Effector memory CD8-positive, alpha-beta T cell (primary cell): ENCODE results near the gene RBMS3.

Source experiments
- ATAC-seq: fragments of 150-1000 bp; cut with Tn5 transposase; replicated peaks from 2 replicates; pipeline ENCODE4 v1.10.0; 2021; ENCODE audit warnings: mild to moderate bottlenecking, moderate library complexity
- DNase-seq, 3 experiments: peaks; one replicate each; pipeline ENCODE4 v3.0.0; 2021
- H3K27ac Mint-ChIP-seq, 2 donors: one replicate each; pipeline ENCODE4 v1.8.0; 2022; ENCODE audit warnings: mild to moderate bottlenecking in 2 of 2, mixed read lengths in 2 of 2, moderate library complexity in 2 of 2
- H3K27me3 Mint-ChIP-seq, 2 donors: one replicate each; pipeline ENCODE4 v1.8.0; 2022; ENCODE audit warnings: mixed read lengths in 2 of 2
- H3K36me3 Mint-ChIP-seq: one replicate; pipeline ENCODE4 v1.8.0; 2022; ENCODE audit warnings: mild to moderate bottlenecking, moderate library complexity, mixed read lengths; ENCODE audit not compliant: insufficient read depth
- H3K4me1 Mint-ChIP-seq, 2 donors: one replicate each; pipeline ENCODE4 v1.8.0; 2022; ENCODE audit warnings: low read depth in 2 of 2, mixed read lengths in 2 of 2
- H3K4me3 Mint-ChIP-seq, 2 donors: one replicate each; pipeline ENCODE4 v1.8.0; 2022; ENCODE audit warnings: mild to moderate bottlenecking in 2 of 2, mixed read lengths in 2 of 2, moderate library complexity in 2 of 2
- H3K9me3 Mint-ChIP-seq, 2 donors: one replicate each; pipeline ENCODE4 v1.8.0; 2022; ENCODE audit warnings: mixed read lengths in 2 of 2

RBMS3 gene

DNA sequence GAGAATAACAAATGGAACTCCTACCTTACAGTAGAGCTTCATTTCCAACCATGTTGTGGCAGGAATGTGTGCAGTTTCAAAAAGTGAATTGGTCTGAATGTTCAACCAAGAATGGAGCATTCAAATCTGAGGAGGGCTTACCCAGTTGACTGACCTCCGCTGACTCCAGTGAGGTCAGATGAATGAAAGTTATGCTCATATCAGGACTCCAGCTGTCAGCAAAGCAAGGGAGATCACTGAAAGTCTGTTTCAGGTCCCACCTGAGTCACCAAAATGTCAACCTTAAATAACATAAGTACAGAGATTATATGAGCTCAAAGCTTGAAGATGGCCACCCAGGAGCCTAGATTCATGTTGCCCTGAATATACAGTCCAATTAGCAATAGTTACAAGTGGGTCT, 473.5 kb downstream of the RBMS3 start:
- no peak for ATAC-seq

DNA sequence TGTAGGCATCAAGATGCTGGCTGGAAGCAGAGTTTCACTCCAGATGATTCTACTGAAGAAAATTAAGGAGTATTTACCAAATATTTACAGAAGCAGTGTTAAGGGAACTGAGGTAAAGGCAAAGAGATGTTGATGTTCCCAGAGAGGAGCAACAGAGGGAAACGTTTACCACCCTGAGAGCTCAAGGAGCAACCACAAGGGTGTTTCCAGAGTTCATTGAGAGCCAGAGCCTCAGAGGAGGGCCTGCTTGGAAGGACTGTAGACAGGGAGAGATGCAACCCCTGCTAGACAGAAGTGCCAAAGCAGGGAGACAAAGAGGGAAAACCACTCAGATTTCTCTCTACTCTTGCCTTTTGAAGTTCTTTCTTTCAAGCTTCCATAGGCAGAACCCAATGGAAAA, 474.5 kb downstream of the RBMS3 start:
- Mint-ChIP-seq H3K27me3 (no peaks in the 10 kb centered on the region), H3K9me3 (peaks cover 0 to 7% of the 10 kb centered on the region in 2 donors), H3K4me1 (no peaks in the 10 kb centered on the region), H3K27ac (no peak overlapping the region), H3K4me3 (no peak overlapping the region), H3K36me3 (no peaks in the 10 kb centered on the region)
- no peak for ATAC-seq
- no peak for DNase-seq

More for the DNA sequence above, 473.5 kb downstream of the RBMS3 start:
- H3K27ac Mint-ChIP-seq, result no peak overlapping the region
- H3K36me3 Mint-ChIP-seq, result no peaks in the 10 kb centered on the region
- DNase-seq, result no peak
- H3K27me3 Mint-ChIP-seq, result no peaks in the 10 kb centered on the region
- peaks cover 0 to 7% of the 10 kb centered on the region in 2 donors for H3K9me3 Mint-ChIP-seq
- no peaks in the 10 kb centered on the region for H3K4me1 Mint-ChIP-seq
- H3K4me3 Mint-ChIP-seq, result no peak overlapping the region

DNA sequence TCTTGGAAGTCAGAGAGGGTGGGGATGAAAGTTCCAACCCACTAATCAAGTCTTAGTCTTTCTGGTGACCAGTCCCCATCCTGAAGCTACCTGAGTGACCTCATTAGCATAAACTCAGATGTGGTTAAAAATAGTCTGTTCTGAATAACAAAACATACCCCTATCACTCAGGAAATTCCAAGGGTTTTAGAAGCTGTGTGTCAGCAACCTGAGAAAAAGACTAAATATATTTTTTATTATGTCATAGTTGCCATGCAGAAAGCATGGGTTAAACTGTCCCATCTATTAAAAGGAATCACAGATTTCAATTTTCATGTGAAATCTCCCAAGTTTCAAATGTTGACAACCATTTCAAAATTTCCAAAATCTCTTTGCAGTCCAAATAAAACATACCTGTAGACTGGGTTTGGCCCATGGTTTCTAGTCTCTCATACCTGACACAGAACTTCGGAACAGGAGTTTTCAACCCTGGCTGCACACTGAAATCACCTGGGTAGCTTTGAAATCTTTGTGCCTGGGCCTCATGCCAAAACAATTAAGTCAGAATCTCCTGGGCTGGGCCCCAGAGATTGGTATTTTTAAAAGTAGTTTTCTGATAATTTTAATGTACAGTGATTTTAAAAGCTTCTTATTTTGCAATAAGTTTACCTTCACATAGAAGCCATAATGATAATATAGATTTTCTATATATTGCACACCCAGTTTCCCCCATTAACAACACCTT, 476.3 kb downstream of the RBMS3 start:
- Mint-ChIP-seq H3K9me3 (no peaks in the 10 kb centered on the region), H3K36me3 (no peaks in the 10 kb centered on the region), H3K27ac (no peak overlapping the region), H3K4me3 (no peak overlapping the region), H3K27me3 (no peaks in the 10 kb centered on the region), H3K4me1 (no peaks in the 10 kb centered on the region)
- ATAC-seq (no peak), DNase-seq (no peak)

DNA sequence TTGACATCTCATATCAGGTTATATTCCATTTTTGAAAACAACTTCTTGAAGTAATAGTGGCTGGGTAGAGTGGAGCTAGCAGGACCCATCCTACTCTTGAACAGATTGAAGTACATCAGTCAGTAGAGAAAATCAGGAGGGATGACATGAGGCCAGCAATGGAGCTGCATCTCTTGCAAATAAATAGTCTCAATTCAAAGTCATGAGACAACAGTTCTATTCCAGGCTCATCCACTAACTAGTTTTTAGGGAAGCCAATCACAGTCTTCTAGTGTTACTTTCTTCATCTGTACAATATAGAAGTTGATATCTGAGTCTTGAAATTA, 477.2 kb downstream of the RBMS3 start:
- Mint-ChIP-seq H3K36me3 (no peaks in the 10 kb centered on the region), H3K4me3 (no peak overlapping the region), H3K9me3 (no peaks in the 10 kb centered on the region), H3K27ac (no peak overlapping the region), H3K4me1 (no peaks in the 10 kb centered on the region), H3K27me3 (no peaks in the 10 kb centered on the region)
- DNase-seq, result no peak
- ATAC-seq, result no peak

DNA sequence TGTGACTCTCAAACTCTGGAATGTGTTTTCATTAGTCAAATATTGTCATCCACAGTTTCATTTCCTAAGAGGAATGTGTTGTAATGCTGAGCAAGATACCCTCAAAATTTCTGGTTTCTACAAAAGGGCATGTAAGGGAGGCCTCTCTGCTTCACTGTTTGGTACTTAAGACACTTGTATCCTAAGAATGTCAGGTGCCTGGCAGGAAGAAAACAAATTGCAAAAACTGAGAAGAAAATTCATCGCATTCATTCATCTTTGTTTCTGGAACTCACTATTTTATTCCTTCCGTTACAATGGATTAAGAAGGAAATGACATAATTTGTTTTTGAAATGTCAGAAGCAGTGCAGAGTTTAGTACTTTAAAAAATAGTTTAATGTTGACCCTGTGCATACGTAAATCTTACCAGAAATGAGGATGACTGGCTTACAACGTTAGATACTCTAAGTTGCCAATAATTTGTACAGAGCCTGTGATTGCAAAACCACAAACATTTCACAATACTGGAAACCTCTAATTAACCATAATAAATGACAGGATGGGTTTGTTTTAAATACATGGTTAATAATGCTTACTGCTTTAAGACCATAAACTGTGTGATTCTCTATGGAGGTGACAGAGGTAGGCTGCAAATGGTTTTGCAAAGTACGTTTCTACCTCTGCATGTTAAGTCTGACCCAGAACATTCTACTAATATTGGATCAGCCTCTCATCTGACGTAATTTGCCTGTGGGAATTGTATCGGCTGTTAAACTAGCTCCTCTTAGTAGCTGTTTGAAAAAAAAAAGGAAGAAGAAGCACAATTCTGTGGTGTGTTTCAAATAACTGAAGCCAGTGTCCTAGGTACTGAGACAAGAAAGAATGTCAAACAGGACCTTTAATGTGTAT, 477.8 kb downstream of the RBMS3 start:
- H3K4me1 Mint-ChIP-seq, result no peaks in the 10 kb centered on the region
- H3K27ac Mint-ChIP-seq, result no peak overlapping the region
- H3K27me3 Mint-ChIP-seq, result no peaks in the 10 kb centered on the region
- no peak overlapping the region for H3K4me3 Mint-ChIP-seq
- no peaks in the 10 kb centered on the region for H3K36me3 Mint-ChIP-seq
- DNase-seq (no peak), ATAC-seq (no peak)
- no peaks in the 10 kb centered on the region for H3K9me3 Mint-ChIP-seq

DNA sequence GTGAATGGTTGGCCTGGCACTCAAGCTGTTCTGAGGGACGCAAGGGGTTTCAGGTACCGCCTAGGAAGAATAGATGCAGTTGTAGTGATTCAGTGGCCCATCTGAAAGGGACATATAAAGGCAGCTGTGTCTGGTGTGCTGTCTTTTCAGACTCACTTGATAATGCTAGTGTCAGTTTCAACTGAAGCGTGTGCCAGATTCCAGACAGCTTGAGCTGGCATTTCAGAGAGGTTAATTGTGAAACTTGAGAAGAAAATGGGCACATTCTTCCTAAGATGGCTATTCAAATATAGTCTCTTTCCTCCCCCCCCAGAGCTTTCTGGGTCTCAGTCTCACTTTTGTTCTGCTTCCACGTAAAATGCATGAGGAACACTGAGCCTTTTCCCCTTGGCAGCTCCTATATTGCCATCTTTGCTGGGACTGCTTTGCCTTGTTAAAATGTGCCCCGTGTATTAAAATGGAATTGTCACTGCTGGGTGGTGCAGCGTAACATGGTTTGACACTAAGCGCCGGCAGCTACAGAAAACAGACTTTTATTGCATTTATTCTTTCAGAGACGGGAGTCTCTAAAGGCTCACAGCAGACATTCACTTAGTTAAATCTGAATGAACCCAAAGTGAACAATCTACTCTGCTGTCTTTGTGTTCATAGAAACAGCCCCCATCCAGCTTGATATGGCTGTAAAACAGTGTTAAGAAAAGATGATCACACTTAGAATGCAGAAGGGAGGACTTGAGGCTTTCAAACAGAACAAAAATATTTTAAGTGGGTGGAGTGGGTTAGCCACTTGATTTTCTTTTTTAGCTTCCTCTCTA, 478.7 kb downstream of the RBMS3 start:
- H3K27ac Mint-ChIP-seq, result no peak overlapping the region
- no peaks in the 10 kb centered on the region for H3K4me1 Mint-ChIP-seq
- H3K36me3 Mint-ChIP-seq, result no peaks in the 10 kb centered on the region
- no peaks in the 10 kb centered on the region for H3K9me3 Mint-ChIP-seq
- no peak for ATAC-seq
- no peak overlapping the region for H3K4me3 Mint-ChIP-seq
- H3K27me3 Mint-ChIP-seq, result no peaks in the 10 kb centered on the region
- no peak for DNase-seq

DNA sequence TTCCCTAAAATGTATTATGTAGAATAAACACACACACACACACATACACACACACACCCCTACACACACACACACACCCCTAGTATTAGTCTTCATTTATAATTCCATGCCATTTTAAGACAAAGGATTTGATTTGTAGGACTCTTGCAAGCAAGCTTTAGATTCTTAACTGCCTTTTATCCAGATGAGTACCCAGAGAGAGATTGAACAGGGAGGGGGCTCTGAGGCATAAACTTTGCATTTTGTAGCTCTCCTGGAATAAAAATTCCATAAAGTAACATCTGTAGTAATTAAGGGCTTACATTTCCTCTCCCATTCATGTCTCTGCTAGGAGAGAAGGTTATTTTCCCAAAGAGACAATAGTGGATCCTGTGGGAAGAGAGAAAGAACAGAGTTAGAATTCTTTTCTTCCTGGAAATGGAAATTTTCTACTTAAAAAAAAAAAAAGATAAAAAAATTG, 479.4 kb downstream of the RBMS3 start:
- H3K9me3 Mint-ChIP-seq, result no peaks in the 10 kb centered on the region
- no peaks in the 10 kb centered on the region for H3K27me3 Mint-ChIP-seq
- H3K27ac Mint-ChIP-seq, result no peak overlapping the region
- H3K4me3 Mint-ChIP-seq, result no peak overlapping the region
- no peak for ATAC-seq
- no peaks in the 10 kb centered on the region for H3K4me1 Mint-ChIP-seq
- no peak for DNase-seq
- H3K36me3 Mint-ChIP-seq, result no peaks in the 10 kb centered on the region

DNA sequence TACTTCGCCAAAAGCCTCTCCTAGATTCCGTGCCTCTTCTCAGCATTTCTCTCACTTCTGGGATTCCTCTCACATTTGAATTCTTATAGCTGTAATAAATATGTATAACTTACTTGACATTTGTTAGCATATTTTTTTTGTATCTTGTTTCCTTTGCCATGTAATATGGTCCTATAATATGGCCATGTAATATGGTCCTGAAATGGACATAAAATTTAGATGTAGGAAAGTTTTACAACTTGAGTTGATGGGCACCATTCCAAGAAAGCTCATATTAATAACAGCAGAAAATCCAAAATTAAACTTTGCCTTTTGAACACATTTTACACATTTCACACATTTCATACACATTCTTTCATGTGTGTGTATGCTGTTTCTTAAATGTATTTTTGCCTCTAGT, 480.6 kb downstream of the RBMS3 start:
- Mint-ChIP-seq H3K9me3 (peaks cover 0 to 2% of the 10 kb centered on the region in 2 donors), H3K4me3 (no peak overlapping the region), H3K27ac (no peak overlapping the region), H3K27me3 (no peaks in the 10 kb centered on the region), H3K36me3 (no peaks in the 10 kb centered on the region), H3K4me1 (no peaks in the 10 kb centered on the region)
- no peak for DNase-seq
- ATAC-seq, result no peak

DNA sequence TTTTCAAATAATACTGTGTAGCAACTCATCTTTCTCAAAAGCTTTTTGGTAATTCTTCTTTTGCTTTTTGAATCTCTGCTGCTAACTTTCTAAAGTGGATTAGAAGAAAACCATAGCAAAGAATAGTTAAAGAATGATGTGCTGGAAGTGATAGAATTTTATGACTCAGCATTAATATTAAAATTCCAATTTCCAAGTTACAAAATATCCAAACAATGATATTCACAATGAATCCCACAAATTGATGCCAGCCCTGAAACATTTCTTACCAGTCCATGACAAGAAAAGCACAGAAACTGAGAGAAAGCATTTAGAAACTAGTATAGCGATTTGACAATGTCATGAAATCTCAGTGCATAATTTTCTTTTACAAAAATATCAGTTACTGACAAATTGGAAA, 482.2 kb downstream of the RBMS3 start:
- Mint-ChIP-seq H3K4me3 (no peak overlapping the region), H3K4me1 (no peaks in the 10 kb centered on the region), H3K9me3 (peaks cover 0 to 2% of the 10 kb centered on the region in 2 donors), H3K27me3 (no peaks in the 10 kb centered on the region), H3K36me3 (no peaks in the 10 kb centered on the region), H3K27ac (no peak overlapping the region)
- ATAC-seq, result no peak
- no peak for DNase-seq

DNA sequence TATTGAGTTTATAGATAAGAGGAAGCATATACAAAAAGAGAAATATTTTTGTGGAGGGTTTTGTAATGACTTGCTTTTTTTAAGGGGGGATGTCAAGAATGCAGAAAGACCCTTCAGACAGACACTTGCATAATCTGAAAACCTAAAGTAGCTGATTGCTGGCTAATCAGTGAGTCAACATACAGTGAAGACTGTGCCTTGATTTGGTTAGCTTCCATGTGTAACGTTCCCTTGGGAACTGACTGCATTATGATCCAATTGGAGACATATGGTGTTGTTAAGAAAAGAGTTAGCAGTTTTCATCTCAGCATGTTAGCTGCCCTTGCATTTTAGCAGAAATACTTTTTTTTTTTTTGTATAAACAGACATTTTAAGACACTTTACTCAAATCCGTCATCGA, 483.2 kb downstream of the RBMS3 start:
- ATAC-seq (no peak), DNase-seq (no peak)
- H3K36me3 Mint-ChIP-seq, result no peaks in the 10 kb centered on the region
- H3K27me3 Mint-ChIP-seq, result no peaks in the 10 kb centered on the region
- H3K9me3 Mint-ChIP-seq, result peaks cover 0 to 2% of the 10 kb centered on the region in 2 donors
- no peak overlapping the region for H3K4me3 Mint-ChIP-seq
- H3K27ac Mint-ChIP-seq, result no peak overlapping the region
- H3K4me1 Mint-ChIP-seq, result no peaks in the 10 kb centered on the region

DNA sequence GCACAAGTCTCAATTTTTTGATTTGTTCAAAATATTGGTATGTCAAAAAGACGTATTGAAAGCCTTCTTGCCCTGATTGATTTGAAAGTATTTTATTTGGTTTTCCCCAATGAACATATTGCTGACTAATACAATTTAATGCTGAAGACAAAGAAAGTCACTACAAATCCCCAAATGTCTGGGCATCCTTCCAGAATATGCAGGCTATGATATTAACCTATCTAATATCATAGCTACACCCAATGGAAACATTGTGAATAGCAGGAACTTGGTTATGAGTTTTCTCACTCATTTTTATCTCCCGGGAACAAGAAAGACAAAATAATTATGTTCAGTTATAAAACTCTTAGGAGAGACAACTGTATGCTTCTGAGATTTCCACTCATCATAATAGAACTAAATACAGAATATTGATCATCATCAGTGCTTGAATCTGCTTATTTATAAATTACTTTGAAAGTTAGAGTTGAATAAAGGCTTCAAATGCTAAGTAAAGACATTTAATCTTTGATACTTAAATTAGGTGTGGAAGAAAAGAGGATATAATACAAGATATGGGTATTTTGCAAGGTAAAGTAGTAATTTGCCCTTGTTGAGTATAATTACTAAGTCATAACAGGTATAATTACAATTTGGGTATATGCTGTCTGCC, 483.9 kb downstream of the RBMS3 start:
- H3K4me1 Mint-ChIP-seq, result no peaks in the 10 kb centered on the region
- no peaks in the 10 kb centered on the region for H3K27me3 Mint-ChIP-seq
- H3K9me3 Mint-ChIP-seq, result peaks cover 0 to 2% of the 10 kb centered on the region in 2 donors
- H3K36me3 Mint-ChIP-seq, result no peaks in the 10 kb centered on the region
- no peak overlapping the region for H3K27ac Mint-ChIP-seq
- no peak overlapping the region for H3K4me3 Mint-ChIP-seq
- DNase-seq, result no peak
- ATAC-seq, result no peak

DNA sequence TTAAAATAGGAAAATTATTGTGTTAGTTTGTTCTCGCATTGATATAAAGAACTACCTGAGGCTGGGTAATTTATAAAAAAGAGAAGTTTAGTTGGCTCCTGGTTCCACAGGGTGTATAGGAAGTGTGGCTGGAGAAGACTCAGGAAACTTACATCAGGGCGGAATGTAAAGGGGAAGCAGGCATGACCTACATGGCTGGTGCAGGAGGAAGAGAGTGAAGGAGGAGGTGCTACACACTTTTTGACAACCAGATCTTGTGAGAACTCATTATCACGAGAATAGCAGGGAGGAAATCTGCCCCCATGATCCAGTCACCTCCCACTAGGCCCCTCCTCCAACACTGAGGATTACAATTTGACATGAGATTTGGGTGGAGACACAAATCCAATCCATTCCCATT, 490.7 kb downstream of the RBMS3 start:
- Mint-ChIP-seq H3K36me3 (no peaks in the 10 kb centered on the region), H3K27ac (no peak overlapping the region), H3K9me3 (no peaks in the 10 kb centered on the region), H3K27me3 (no peaks in the 10 kb centered on the region), H3K4me1 (no peaks in the 10 kb centered on the region), H3K4me3 (no peak overlapping the region)
- ATAC-seq (no peak), DNase-seq (no peak)

DNA sequence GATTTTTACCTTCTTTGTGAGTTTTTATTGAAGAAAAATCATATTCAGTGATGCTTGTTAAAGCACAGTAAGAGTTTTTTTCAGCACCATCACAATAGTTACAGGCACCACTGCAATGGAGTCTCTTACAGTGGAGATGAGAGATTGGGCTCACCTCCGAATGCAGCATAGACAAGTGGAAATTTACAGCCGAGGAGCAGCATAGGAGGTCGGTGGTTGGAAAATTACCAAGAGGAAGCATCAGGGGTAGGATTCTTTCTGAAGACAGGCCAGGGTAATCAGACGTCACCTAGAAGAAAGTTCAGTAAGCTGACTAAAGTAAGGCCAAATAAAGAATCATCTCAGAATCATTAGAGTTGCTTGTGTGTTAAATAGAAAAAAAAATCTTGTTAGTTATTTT, 491.6 kb downstream of the RBMS3 start:
- Mint-ChIP-seq H3K4me1 (no peaks in the 10 kb centered on the region), H3K36me3 (no peaks in the 10 kb centered on the region), H3K27me3 (no peaks in the 10 kb centered on the region), H3K9me3 (no peaks in the 10 kb centered on the region), H3K4me3 (no peak overlapping the region), H3K27ac (no peak overlapping the region)
- DNase-seq, result no peak
- no peak for ATAC-seq
